Gastroesophageal sphincter (tissue), 3 donors: Measurements from ENCODE around the gene CFAP46.

ENCODE experiments used
- POLR2A ChIP-seq, 2 donors: fragments of 450-650 bp; IDR thresholded peaks; one replicate each; pipeline ENCODE4 v1.6.1; 2017; ENCODE audit warnings: antibody characterized with exemption in 2 of 2, mild to moderate bottlenecking in 2 of 2, moderate library complexity in 1 of 2
- TF ChIP-seq, protein P1 (sequence below), 4 experiments: fragments of 200-600 bp in 2 of 4; fragments of 450-650 bp in 2 of 4; sonication (generic) in 1 of 4; IDR thresholded peaks; one replicate each; pipeline ENCODE4 v1.5.1; 2017 to 2019; ENCODE audit warnings: antibody characterized with exemption in 4 of 4, mild to moderate bottlenecking in 2 of 4, moderate library complexity in 2 of 4

DNA sequence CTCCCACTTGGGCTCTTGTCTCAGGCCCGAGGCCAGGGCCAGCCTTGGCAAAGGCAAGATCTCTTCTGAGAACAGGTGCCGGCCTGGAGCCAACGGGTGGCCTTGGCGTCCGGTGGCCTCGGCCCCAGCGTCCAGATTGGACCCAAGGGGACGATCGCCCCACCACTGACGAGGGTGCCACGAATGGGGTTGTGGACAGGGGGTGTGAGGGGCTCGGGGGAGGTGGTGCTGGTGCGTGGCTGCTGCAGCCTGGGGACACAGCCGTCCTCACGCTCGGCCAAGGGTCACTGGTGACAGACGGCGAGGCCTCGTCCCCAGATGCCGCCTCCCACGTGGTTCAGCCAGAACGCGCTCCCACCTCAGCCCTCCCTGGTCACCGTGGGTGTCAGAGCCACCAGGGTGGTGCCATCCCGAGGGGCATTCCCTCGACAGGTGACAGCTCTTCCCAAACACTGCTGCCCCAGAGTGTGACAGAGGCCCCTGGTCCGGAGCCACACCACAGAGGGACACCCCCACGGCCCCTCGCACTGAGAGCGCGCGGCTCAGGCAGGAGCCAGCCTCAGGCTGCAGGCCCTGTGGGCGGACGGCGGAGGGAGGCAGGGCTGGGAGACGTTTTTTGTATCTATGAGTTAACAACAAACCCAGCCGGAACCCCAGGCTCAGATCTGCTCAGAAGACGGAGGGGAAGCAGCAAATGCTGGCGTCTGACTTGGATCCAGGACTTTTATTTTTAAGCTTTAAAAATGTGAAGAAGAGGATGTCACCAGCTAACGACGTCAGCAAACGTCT is 18.5 kb upstream of the CFAP46 start:
- TF ChIP-seq, protein P1, sequence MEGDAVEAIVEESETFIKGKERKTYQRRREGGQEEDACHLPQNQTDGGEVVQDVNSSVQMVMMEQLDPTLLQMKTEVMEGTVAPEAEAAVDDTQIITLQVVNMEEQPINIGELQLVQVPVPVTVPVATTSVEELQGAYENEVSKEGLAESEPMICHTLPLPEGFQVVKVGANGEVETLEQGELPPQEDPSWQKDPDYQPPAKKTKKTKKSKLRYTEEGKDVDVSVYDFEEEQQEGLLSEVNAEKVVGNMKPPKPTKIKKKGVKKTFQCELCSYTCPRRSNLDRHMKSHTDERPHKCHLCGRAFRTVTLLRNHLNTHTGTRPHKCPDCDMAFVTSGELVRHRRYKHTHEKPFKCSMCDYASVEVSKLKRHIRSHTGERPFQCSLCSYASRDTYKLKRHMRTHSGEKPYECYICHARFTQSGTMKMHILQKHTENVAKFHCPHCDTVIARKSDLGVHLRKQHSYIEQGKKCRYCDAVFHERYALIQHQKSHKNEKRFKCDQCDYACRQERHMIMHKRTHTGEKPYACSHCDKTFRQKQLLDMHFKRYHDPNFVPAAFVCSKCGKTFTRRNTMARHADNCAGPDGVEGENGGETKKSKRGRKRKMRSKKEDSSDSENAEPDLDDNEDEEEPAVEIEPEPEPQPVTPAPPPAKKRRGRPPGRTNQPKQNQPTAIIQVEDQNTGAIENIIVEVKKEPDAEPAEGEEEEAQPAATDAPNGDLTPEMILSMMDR (IDR thresholded peaks at IDR 0.05): no peak
- TF ChIP-seq POLR2A (IDR thresholded peaks at IDR 0.05): no peak
